GM18511 (cell line): ENCODE results near the gene OTC.

ENCODE experiments used
- ATAC-seq: cut with Tn5 transposase; IDR thresholded peaks from one replicate; pipeline ENCODE4 v1.9.1; 2021; ENCODE audit warnings: mild to moderate bottlenecking, moderate library complexity; ENCODE audit not compliant: unreplicated experiment

Gene OTC

GRCh38 chrX:38356401-38356800 lies 4.0 kb downstream of the OTC start:
- no peak for ATAC-seq

DNA sequence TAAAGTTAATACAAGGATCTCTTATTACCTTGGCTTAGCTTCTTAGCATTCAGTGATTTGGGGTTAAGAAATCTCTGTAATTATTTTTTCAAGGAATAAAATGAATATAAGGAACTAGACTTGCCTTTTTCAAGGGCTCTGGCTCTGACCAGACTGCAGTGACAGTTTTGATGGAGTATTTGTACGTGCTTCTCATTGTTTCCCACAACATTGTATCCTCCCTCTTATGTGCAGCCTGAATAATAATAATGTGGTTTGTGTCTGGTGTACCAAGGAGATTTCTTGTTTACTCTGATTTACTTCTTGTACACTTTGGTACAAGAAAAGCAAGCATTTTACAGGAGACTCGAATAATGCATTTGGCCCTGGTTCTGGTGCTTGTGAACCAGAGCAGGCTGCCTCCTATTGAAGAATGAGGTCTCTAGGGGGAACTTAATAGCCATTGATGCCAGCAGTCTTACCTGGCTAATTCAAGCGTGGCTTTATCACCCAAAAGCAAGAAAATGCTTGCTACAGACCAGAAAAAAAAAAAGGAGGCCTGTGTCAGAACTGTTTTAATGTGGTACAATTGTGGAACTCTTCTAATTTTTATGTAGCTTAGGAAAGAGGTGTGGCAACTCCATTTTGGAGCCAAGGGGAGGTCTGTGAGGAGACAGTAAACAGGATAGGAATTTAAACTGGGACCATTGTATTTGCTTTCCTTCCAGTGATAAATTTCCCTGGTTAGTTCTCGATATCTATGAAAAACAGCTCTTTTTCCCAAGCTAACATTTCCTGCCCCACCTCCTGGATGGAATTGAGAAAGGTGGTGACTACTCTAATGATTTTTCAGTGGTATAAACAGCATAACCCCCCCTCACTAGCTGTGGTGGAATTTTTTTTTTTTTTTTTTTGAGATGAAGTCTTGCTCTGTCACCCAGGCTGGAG lies 5.6 kb downstream of the OTC start:
- ATAC-seq = no peak

DNA sequence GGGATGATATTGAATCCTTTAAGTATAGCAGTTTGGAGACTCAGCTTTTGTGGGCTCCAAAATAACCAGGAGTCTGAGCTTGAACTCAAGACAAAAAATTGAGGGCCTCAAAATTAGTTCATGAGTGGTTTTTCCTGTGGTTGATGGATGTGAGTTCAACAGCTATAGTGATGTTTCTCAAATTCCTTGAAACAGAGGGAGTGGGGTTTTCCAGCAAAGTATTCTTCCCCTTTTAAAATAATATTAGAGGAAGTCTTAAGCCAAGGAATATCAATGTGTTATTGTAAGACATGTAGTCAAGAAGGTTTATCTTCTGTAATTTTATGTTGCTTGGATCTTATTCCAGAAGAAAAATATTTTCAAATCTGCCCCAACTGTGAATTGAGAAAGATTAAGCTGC lies 10.6 kb downstream of the OTC start:
- no peak for ATAC-seq

- ATAC-seq = no peak
Observed at GRCh38 chrX:38365954-38366353, 13.6 kb downstream of the OTC start.

- ATAC-seq = no peak
Observed at GRCh38 chrX:38368774-38369173, 16.4 kb downstream of the OTC start.

DNA sequence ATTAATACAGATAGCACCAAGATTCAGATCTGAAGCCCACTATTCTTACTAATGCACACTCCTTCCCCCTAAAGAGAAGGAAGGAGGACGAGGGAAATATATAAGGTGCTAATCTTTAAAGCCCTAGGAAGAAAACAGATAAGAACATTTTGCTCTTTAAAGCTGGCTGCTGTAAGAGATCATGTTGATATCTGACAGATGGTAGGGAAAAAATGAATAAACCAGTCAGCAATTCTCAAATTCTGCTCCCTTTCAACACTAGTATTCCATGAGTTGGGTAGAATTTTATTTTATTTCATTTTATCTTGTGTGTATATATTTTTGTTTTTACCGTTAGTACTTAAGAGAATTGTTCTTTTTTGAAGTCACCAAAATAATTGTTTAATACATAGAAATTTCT lies 19.2 kb downstream of the OTC start:
- no peak for ATAC-seq

DNA sequence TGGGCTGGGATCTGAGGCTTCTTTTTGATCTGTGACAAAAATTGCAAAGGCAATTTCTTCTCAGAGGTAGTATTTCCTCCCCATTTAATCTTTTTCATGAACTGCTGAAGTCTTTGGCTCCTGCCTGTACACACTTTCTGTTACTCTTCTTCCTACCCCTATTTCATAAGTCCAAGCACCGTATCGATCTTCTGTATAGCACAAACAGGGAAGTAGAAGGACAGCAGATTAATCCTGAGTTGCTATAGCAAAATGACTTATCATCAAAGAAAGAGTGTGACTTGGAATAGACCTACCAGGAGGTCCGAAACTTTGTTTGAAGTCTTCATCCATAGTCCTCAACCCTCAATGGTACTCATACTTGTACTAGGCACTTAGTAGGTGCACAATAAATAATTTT lies 22.0 kb downstream of the OTC start:
- ATAC-seq = no peak

DNA sequence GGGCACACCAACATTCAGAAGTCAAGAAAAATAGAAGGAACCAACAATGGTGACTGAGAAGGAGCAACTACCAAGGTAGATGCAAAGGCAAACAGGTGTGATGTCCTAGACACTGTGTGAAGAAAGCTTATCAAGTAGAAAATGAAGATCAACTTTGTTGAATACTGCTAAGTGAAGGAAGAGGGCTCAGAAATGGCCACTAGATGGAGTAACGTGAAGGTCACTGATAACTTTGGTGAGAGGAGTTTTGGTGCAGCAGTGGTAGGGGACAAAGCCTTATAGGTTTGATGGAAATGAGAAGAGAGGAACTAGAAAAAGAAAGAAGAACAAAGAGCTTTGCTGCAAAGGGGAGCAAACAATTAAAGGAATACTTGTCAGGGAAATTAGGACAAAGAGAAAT lies 23.5 kb downstream of the OTC start:
- ATAC-seq = no peak

DNA sequence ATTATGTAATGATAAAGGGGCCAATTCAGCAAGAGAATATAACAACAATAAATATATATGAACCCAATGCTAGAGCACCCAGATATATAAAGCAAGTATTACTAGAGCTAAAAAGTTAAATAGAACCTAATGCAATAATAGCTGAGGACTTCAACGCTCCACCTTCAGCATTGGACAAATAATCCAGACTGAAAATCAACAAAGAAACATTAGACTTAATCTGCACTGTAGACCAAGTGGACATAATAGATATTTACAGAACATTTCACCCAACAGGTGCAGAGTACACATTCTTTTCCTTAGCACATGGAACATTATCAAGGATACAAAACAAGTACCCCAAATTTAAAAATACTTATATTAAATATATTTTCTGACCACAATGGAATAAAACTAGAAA lies 24.3 kb downstream of the OTC start:
- no peak for ATAC-seq

DNA sequence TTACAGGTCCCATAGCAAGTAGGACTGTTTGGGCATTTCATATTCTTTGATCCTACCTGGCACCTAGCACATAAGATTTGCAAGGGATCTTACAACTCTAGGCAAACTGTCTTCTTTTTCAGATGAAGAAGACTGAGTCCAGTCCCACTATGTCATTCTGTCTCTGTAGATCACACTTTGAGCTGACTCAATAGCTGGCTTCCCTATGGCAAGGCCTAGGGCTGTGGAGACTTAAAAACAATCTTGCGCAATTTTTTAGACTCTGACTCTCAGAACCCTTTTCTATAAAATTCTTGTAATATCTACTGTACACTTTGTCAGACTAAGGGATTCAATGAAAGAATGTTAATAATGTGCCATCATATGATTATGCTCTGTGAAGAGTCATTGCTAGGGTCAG lies 26.7 kb downstream of the OTC start:
- no peak for ATAC-seq

DNA sequence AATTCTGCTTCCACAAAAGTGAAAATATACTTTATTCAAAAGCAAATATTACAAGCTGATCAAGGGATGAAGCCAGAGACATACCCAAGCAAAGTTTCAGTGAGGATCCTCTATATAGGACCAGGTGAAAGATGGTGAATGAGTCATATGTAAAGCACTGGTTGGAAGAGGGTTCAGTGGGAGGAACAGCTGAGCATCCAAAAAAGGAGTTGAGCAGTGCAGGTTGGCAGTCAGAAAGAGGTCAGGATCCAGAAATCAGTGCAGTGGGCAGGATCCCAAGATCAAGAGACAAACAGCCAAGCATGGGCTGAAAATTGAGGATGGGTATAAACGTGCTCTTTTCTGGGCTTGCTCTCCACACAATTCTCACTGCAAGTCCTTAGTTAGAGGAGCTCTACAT lies 30.3 kb downstream of the OTC start:
- ATAC-seq = no peak

- ATAC-seq = no peak
Observed at GRCh38 chrX:38400389-38400910, 48.0 kb downstream of the OTC start.

GRCh38 chrX:38402118-38402517 lies 49.7 kb downstream of the OTC start:
- no peak for ATAC-seq

GRCh38 chrX:38403834-38404233 lies 51.4 kb downstream of the OTC start:
- ATAC-seq = no peak

- ATAC-seq = no peak
Observed at GRCh38 chrX:38407126-38407525, 54.7 kb downstream of the OTC start.

- no peak for ATAC-seq
Observed at GRCh38 chrX:38409289-38409688, 56.9 kb downstream of the OTC start.

DNA sequence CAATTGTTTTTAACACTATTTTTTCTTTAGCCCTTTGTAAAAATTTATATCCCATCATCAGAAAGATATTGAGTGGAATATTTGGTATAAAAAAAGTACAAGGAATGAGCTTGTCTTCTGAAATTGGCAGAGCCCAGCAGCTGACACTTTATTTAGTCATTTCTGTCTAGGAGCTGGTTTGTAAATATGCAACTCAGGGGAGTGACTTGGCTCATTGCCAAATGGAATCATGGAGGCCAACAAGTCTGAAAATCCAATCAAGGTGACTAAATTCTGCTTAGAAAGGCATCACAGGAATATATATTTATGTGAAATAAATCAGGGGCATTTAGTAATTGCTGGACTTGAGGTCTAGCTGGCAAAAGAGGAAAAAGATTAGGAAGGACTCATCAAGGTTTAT lies 74.4 kb downstream of the OTC start:
- ATAC-seq = no peak

DNA sequence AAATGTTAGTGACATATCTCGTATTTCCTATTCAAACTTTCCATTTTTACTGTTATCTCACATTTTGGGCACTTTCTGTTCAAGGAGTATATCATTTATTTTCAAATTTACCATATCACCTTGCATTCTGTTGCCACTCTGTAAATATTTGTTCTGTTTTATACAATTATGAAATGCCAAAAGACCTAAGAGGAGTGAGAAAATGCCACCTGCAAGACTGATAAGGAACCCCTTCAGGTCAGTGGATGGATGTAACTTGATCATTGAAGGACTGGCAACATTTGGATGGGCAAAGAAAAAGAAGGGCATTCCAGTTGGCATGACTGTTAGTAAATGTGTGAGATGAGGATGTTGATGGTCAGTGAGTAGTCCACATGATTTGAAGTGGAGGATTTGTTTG lies 79.1 kb downstream of the OTC start:
- ATAC-seq = no peak

- no peak for ATAC-seq
Observed at GRCh38 chrX:38435130-38435529, 82.7 kb downstream of the OTC start.

DNA sequence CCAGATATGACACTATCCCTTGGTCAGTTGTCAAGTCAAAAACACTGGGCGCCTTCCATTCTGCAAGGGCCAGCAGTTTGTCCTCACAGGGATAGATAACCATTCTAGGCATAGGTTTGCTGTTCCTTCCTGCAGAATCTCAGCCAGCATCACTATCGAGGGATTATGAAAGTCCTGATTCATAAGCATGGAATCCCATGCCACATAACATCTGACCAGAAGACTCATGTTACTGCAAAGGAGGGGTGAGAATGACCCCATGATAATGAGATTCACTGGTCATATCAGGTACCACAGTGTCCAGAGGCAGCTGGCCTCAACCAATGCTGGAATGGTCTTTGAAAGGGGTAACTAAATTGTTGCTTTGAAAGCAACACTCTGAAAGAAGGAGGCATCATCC lies 84.7 kb downstream of the OTC start:
- no peak for ATAC-seq

GRCh38 chrX:38438321-38438720 lies 85.9 kb downstream of the OTC start:
- ATAC-seq = no peak

GRCh38 chrX:38452603-38453002 lies 100.2 kb downstream of the OTC start:
- no peak for ATAC-seq

DNA sequence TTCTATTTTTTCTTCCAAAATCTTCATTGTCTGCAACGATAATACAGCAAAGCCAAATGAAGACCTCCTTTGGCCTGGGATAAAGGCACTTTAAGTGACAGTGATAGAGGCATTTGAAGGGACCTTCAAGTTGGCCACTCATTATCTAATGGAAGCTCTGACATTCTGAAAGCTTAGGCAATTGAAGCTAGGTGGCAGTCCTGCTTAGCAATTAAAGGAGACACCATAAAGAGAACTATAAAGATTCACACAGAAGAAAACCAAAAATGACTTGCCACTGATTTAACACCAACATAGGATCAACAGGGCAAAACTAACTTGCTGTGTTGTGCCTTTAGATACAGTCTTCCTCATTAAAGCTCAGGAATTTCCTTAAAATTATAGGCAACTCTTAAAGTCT lies 105.7 kb downstream of the OTC start:
- ATAC-seq = no peak
